GM12878 (cell line): ENCODE results near the gene OTOS. TPM values are rescaled to one million over a fixed set of nuclear protein-coding genes. Genes with fewer than 3 reads are reported as not detected.

ENCODE experiments used
- ATAC-seq: fragments of 200-7000 bp; cut with Tn5 transposase; 3 replicates; pipeline ENCODE4 v1.9.1; 2020; ENCODE audit warnings: mild to moderate bottlenecking, moderate library complexity
- BruUV-seq: library from RNA; stranded (reverse); fragments of 400-500 nt; replicated peaks from 2 replicates; lab custom pipeline; 2021; lab: Mats Ljungman, UMichigan
- CTCF ChIA-PET: fragments of 300-600 bp; sonication (Branson Sonifier 250); formaldehyde crosslinking; extraction: SDS; loops from one replicate; lab custom pipeline; 2021; ENCODE audit warnings: inconsistent platforms; lab: Yijun Ruan, JAX
- POLR2A ChIA-PET: fragments of 350-600 bp; formaldehyde crosslinking; extraction: SDS; loops from one replicate; lab custom pipeline; 2021; ENCODE audit warnings: inconsistent platforms; lab: Charles Lee
- RAD21 ChIA-PET: fragments of 300-600 bp; sonication (Branson Sonifier 250); formaldehyde crosslinking; loops from one replicate; lab custom pipeline; 2023; ENCODE audit warnings: antibody characterized with exemption; ENCODE audit not compliant: unreplicated experiment; lab: Charles Lee
- SMC1A ChIA-PET: fragments of 300-600 bp; sonication (Branson Sonifier 250); formaldehyde crosslinking; loops from one replicate; lab custom pipeline; 2023; ENCODE audit not compliant: unreplicated experiment, uncharacterized antibody; lab: Charles Lee
- DNase-seq: peaks from one replicate; pipeline ENCODE4 v3.0.0-alpha.2; 2011; ENCODE audit warnings: low read depth, low spot score
- FAIRE-seq: peaks from 3 replicates; lab custom pipeline; 2011; peaks lifted over from hg19 to GRCh38; lab: Jason Lieb, UNC
- H2AFZ ChIP-seq: 2 replicates; pipeline ENCODE4 v1.6.0; 2011; ENCODE audit warnings: low read depth, low read length, control low read depth; ENCODE audit not compliant: control insufficient read depth
- H3K27ac ChIP-seq: 2 replicates; pipeline ENCODE4 v1.5.1; 2011; ENCODE audit warnings: control low read depth; ENCODE audit not compliant: control insufficient read depth, insufficient read depth
- H3K27me3 ChIP-seq, 2 experiments: replicated peaks in 1 of 2; 2 replicates each; pipeline versions ENCODE4 v1.6.0 to v1.6.1; 2011; ENCODE audit warnings: low read length in 1 of 2; ENCODE audit not compliant: control insufficient read depth in 2 of 2, insufficient read depth in 2 of 2
- H3K36me3 ChIP-seq, 2 experiments: 2 replicates each; pipeline ENCODE4 v1.5.1; 2011; ENCODE audit warnings: low read length in 1 of 2; ENCODE audit not compliant: control insufficient read depth in 2 of 2, insufficient read depth in 2 of 2
- H3K4me1 ChIP-seq: 2 replicates; pipeline ENCODE4 v1.6.1; 2011; ENCODE audit warnings: mild to moderate bottlenecking, low read length, moderate library complexity, mixed read lengths; ENCODE audit not compliant: control insufficient read depth, insufficient read depth
- H3K4me2 ChIP-seq: 2 replicates; pipeline ENCODE4 v1.6.0; 2011; ENCODE audit warnings: control low read depth; ENCODE audit not compliant: control insufficient read depth, insufficient read depth
- H3K4me3 ChIP-seq: fragments of 200-600 bp; sonication (generic); 2 replicates; pipeline ENCODE4 v1.5.1; 2016
- H3K79me2 ChIP-seq: 2 replicates; pipeline ENCODE4 v1.6.0; 2011; ENCODE audit warnings: low read length; ENCODE audit not compliant: control insufficient read depth, insufficient read depth
- H3K9ac ChIP-seq: 2 replicates; pipeline ENCODE4 v1.8.0; 2011; ENCODE audit warnings: low read length, control low read depth, mixed read lengths; ENCODE audit not compliant: control insufficient read depth, insufficient read depth
- H3K9me3 ChIP-seq: replicated peaks from 3 replicates; pipeline ENCODE4 v1.5.1; 2011; ENCODE audit warnings: mild to moderate bottlenecking, low read length; ENCODE audit not compliant: control insufficient read depth, insufficient read depth
- H4K20me1 ChIP-seq: 2 replicates; pipeline ENCODE4 v1.6.0; 2011; ENCODE audit not compliant: control insufficient read depth, insufficient read depth
- SRF ChIP-seq, 2 experiments: IDR thresholded peaks; 2 replicates each; pipeline ENCODE4 v1.6.1; 2011; ENCODE audit warnings: low read depth in 2 of 2, low read length in 2 of 2, mild to moderate bottlenecking in 1 of 2, moderate library complexity in 1 of 2
- STAT1 ChIP-seq: fragments of 450-650 bp; conservative IDR thresholded peaks from 2 replicates; pipeline ENCODE4 v1.6.1; 2014; ENCODE audit warnings: antibody characterized with exemption, mild to moderate bottlenecking
- ZNF207 ChIP-seq: fragments of 450-650 bp; IDR thresholded peaks from 2 replicates; pipeline ENCODE4 v1.6.1; 2014; ENCODE audit warnings: antibody characterized with exemption, mild to moderate bottlenecking, borderline replicate concordance
- WGBS: methylation state at CpG from one replicate; pipeline ENCODE4 v1.1.6; 2016; ENCODE audit warnings: low lambda C conversion rate; ENCODE audit not compliant: insufficient replicate concordance, insufficient coverage; ENCODE audit errors: missing lambda C conversion rate; 5-methylcytosine and 5-hydroxymethylcytosine counted together
- in situ Hi-C: fragments of 300-500 bp; cut with MboI; formaldehyde crosslinking; loops from 9 replicates; pipeline ENCODE4 v1.14.3; 2018; ENCODE audit warnings: mixed read lengths
- intact Hi-C: fragments of 100-400 bp; cut with micrococcal nuclease; formaldehyde crosslinking; loops from one replicate; pipeline ENCODE4 v1.14.2; 2022; ENCODE audit not compliant: unreplicated experiment
- polyA plus RNA-seq, 11 experiments: library from polyadenylated mRNA; depleted of rRNA in 4 of 11; unstranded in 6 of 11; stranded (reverse) in 5 of 11; fragments of >200 nt; fragmentation: Nextera tagmentation in 4 of 11; fragmentation: Illumina TruSeq in 1 of 11; extraction: Ambion mirVana in 4 of 11; extraction: Trizol in 1 of 11; gene quantifications; 1 replicate in 1 of 11; 2 replicates in 10 of 11; pipeline versions ENCODE4 v1.2.1 to v1.2.3, GENCODE V29; 2011 to 2016; ENCODE audit warnings: inconsistent platforms in 2 of 11, missing spikeins in 2 of 11, low read depth in 1 of 11
- total RNA-seq, 4 experiments: library from RNA; depleted of rRNA in 3 of 4; stranded (reverse); fragments of >200 nt in 3 of 4; fragmentation: Illumina TruSeq in 1 of 4; extraction: Trizol in 1 of 4; gene quantifications; 2 replicates each; pipeline versions ENCODE4 v1.2.1 to v1.2.3, GENCODE V29; 2013 to 2021
- TF ChIP-seq, protein P1 (sequence below): fragments of 450-650 bp; formaldehyde crosslinking; IDR thresholded peaks from 2 replicates; pipeline ENCODE4 v1.4.0; 2022; ENCODE audit warnings: mild to moderate bottlenecking, moderate library complexity

OTOS gene
- total and polyA plus RNA-seq, 10 of the 15 experiments (the other 5 are each of a cell fraction or from before 2014, with no cell fraction given), result not detected

DNA sequence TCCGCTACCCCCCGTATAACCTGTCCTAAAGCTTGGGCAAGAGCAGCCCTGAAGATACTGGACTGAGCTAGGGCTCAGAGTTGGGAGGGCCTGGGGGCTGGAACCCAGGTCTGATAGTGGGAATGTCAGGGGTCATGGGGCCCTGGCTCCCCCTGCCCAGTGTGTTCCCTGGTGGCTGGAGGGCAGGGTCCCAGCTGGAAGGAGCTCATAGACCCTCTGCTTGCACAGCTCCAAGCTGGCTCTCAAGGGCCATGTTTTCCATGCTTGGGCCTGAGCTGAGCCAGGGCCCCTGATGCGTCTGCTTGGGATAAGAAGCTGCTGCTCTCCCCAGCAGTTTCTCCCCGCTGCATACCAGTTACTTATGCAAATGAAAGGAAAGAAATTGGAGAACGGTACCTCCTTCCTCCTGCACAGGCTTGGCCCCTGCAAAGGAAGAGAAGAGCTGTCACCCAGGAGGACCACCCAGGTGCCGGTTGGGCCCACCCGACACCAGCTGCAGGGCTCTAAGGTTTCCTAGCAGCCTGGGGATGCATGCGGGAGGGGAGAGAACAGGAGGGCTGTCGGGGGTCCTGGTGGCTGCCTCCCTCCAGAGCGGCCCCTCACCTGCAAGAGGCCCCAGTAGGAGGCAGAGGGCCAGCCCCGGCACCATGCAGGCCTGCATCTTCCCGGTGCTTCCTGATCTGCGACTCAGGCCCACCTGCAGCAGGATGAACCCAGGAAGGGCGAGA lies 628 bp downstream of the OTOS start:
- TF ChIP-seq STAT1 (no peak), SRF (IDR thresholded peaks at IDR 0.05; ENCODE audit: low read depth in 2 of 2, low read length in 2 of 2) (no peak), ZNF207 (no peak)
- TF ChIP-seq, protein P1, sequence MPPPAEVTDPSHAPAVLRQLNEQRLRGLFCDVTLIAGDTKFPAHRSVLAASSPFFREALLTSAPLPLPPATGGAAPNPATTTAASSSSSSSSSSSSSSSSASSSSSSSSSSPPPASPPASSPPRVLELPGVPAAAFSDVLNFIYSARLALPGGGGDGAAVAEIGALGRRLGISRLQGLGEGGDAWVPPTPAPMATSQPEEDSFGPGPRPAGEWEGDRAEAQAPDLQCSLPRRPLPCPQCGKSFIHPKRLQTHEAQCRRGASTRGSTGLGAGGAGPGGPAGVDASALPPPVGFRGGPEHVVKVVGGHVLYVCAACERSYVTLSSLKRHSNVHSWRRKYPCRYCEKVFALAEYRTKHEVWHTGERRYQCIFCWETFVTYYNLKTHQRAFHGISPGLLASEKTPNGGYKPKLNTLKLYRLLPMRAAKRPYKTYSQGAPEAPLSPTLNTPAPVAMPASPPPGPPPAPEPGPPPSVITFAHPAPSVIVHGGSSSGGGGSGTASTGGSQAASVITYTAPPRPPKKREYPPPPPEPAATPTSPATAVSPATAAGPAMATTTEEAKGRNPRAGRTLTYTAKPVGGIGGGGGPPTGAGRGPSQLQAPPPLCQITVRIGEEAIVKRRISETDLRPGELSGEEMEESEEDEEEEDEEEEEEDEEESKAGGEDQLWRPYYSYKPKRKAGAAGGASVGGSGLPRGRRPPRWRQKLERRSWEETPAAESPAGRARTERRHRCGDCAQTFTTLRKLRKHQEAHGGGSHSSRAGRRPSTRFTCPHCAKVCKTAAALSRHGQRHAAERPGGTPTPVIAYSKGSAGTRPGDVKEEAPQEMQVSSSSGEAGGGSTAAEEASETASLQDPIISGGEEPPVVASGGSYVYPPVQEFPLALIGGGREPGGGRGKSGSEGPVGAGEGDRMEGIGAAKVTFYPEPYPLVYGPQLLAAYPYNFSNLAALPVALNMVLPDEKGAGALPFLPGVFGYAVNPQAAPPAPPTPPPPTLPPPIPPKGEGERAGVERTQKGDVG, result no peak
- no peak overlapping the region for H3K9ac ChIP-seq

More for the DNA sequence above, 628 bp downstream of the OTOS start:
- peaks cover 0 to 2% of the 10 kb centered on the region in 2 experiments; a peak in 2 of 4 replicates for H3K27me3 ChIP-seq
- 49% methylated on average over 13 of the region's 14 CpGs for WGBS
- no peak for DNase-seq
- no TSS peak for BruUV-seq
- in situ Hi-C loops, result loop anchor here (5.0 to 10.0 kb wide), 2 partner anchors 83 to 1105 kb away; no protein-coding TSS in a partner anchor
- H3K27ac ChIP-seq, result no peak overlapping the region
- H3K4me3 ChIP-seq, result no peak overlapping the region
- POLR2A ChIA-PET, result no interaction called here
- no peaks in the 10 kb centered on the region for H4K20me1 ChIP-seq
- no peaks in the 10 kb centered on the region; the same call in 1 of the 2 replicates for H3K4me1 ChIP-seq
- peaks cover 13% of the 10 kb centered on the region for H3K79me2 ChIP-seq
- H3K4me2 ChIP-seq, result no peak overlapping the region
- H3K36me3 ChIP-seq, result no peaks in the 10 kb centered on the region
- CTCF ChIA-PET, result interaction anchor here (2.2 kb wide), 1 partner anchor 79 kb away, joined by 11 read pairs; no protein-coding TSS in a partner anchor
- no peak for ATAC-seq
- no peak for FAIRE-seq
- SMC1A ChIA-PET, result interaction anchor here (0.9 kb wide), 1 partner anchor 114 kb away, joined by 3 read pairs; no protein-coding TSS in a partner anchor
- intact Hi-C loops, result loop anchor here (10.0 kb wide), 1 partner anchor 1105 kb away; no protein-coding TSS in a partner anchor
- RAD21 ChIA-PET, result interaction anchor here (1.1 kb wide), 1 partner anchor 77 kb away, joined by 3 read pairs; no protein-coding TSS in a partner anchor
- no peaks in the 10 kb centered on the region for H3K9me3 ChIP-seq
- no peak overlapping the region for H2AFZ ChIP-seq
